Fibroblast of mammary gland (primary cell): ENCODE measurements around the gene EPC2.

ENCODE experiments used
- DNase-seq: peaks from one replicate; pipeline ENCODE4 v3.0.0-alpha.2; 2010; ENCODE audit warnings: low read depth
- H3K4me3 ChIP-seq: 2 replicates; pipeline ENCODE4 v1.5.1; 2011; ENCODE audit warnings: low read depth, mild to moderate bottlenecking, low read length, moderate library complexity; ENCODE audit not compliant: control insufficient read depth
- TF ChIP-seq, protein P1 (sequence below): conservative IDR thresholded peaks from 2 replicates; pipeline ENCODE4 v1.5.1; 2011; ENCODE audit warnings: low read depth, low read length, inconsistent platforms; ENCODE audit not compliant: control insufficient read depth, insufficient read depth

The EPC2 gene

DNA sequence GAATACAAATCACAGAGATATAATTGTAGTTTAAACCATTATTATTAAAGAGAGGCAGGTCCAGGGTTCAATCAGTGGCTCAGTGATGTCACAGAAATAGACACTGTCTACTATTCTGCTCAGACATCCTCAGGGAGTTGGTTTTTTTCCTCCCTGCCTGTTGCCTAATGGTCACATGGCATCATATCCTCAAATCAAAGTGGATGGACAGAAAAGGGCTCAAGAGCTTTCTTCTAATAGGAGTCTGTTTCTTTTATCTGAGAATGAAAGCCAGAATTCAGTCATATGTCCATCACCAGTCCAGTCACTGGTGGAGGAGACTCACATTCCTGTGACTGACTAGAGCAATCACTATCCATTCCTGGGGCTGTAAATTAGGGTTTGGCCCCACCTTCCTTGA is 27.9 kb upstream of the EPC2 start:
- H3K4me3 ChIP-seq = no peak overlapping the region
- TF ChIP-seq, protein P1, sequence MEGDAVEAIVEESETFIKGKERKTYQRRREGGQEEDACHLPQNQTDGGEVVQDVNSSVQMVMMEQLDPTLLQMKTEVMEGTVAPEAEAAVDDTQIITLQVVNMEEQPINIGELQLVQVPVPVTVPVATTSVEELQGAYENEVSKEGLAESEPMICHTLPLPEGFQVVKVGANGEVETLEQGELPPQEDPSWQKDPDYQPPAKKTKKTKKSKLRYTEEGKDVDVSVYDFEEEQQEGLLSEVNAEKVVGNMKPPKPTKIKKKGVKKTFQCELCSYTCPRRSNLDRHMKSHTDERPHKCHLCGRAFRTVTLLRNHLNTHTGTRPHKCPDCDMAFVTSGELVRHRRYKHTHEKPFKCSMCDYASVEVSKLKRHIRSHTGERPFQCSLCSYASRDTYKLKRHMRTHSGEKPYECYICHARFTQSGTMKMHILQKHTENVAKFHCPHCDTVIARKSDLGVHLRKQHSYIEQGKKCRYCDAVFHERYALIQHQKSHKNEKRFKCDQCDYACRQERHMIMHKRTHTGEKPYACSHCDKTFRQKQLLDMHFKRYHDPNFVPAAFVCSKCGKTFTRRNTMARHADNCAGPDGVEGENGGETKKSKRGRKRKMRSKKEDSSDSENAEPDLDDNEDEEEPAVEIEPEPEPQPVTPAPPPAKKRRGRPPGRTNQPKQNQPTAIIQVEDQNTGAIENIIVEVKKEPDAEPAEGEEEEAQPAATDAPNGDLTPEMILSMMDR = no peak
- no peak for DNase-seq

DNA sequence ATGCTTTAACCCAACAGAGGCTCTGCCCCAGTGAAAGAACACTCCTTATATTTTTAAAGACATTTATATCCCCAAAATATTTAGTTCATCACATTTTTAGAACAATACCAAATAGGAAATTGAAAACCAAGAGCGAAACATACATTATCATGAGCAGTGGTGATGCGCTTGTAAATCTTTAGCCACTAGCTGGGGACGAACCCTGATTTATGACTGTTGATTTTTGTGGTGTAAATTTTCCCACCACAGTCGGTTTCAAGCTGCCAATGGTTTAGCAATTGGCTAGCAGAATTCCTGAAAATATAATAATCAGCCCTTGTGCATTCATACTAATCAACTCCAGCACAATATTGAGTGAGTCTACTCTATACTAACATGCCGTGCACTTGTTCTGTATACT is 27.3 kb upstream of the EPC2 start:
- H3K4me3 ChIP-seq = no peak overlapping the region
- DNase-seq = no peak
- TF ChIP-seq, protein P1 = no peak

DNA sequence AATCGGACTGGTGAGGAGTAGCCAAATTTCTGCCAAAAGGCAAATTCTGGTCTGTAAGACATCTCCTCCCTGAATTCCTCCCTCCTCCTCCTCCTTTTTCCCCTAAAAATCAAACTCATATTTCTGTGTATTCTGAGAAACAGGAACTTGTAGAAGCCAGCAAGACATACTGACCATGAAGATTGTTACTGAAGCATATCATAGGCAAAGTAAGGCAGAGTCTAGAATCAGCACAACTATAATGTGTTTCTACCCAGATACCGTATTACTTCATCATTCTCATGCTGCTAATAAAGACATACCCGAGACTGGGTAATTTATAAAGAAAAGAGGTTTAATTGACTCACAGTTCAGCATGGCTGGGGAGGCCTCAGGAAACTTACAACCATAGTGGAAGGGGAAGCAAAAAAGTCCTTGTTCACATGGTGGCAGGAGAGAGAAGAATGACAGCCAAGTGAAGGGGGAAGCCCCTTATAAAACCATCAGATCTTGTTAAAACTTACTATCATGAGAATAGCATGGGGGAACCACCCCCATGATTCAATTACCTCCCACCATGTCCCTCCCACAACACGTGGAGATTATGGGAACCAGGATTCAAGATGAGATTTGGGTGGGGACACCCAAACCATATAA is 24.9 kb upstream of the EPC2 start:
- no peak for DNase-seq
- TF ChIP-seq, protein P1 = no peak
- H3K4me3 ChIP-seq = no peak overlapping the region

DNA sequence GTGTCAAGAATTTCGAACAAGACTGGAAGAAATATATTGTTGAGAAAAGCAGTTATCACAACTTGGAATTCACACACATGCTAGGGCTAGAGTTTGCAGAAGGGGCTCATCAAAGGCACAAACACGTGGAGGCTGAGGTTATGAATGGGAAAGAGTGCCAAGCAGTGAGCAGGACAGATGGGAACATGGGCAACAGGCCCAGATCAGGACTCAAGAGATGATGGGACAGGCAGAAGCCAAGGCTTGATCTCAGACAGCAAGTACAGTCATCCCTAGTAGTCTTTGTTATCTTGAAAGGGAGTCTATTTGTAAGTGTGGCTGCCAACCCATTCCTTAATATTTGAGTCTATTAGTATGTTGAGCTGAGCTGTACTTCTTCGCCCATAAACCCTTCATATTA is 22.2 kb upstream of the EPC2 start:
- no peak for DNase-seq
- H3K4me3 ChIP-seq = no peak overlapping the region
- TF ChIP-seq, protein P1 = no peak

DNA sequence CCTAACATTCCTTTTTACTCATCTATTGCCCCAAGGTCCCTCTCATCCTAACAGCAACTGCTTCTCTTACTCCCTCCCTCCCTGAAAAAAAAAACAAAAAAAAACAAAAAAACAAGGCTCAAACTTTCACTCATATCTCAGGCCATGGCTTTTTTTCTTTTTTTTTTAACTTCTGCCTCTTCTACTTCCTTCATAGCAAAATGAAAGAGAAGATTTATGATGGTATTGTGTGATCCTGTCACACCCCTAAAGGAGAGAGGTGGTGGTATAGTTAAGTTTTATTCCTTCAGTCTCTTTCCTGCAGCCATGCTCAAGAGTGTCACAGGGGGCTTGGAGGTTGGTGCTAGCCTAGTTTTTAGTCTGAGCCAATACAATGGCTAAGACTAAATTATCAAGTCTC is 21.5 kb upstream of the EPC2 start:
- no peak for DNase-seq
- no peak overlapping the region for H3K4me3 ChIP-seq
- TF ChIP-seq, protein P1 = no peak

DNA sequence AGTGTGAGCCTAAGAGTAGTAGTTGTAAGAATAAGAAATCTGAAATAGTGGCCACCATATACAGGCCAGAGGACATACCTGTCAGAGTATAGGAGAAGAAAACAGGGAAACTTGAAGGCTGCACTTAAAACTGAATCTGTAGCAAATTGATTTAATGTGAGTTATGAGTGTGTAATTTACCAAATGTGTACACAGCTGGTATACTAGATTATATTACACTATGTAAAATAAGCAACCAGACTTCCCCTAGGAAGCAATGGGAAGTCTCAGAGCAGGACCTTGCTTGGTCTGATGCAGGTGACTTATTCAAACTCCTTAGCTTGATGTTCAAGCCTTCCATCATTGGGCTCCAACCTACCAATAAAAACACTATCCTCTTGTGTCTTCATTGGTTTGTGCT is 17.3 kb upstream of the EPC2 start:
- DNase-seq = no peak
- no peak overlapping the region for H3K4me3 ChIP-seq
- TF ChIP-seq, protein P1 = no peak

DNA sequence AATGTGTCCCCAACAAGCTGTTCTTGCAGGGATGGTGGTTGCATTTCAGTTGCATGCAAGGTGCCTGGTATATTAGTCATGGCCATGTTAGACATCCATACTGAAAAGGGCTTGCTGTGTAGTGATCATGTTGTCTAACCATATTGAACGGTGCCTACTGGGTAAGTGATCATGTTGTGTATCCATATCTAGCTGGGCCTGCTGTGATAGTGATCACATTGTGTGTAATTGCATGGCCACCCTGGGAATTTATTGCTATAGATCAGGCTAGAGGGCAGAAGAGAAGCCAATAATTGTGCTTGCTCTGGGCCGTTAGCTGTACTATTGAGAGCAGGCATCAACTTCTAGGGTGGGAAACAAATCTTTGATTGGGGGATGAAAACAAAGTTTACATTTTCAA is 9.8 kb upstream of the EPC2 start:
- no peak for DNase-seq
- TF ChIP-seq, protein P1 = no peak
- H3K4me3 ChIP-seq = no peak overlapping the region
